ENCODE measurements around the gene RIMBP2. TPM values are rescaled to one million over a fixed set of nuclear protein-coding genes. Genes with fewer than 3 reads are reported as not detected.

RIMBP2 gene
- polyA plus RNA-seq, 1 of the 3 experiments (the other 2 are of a cell fraction): 0.90 TPM

DNA sequence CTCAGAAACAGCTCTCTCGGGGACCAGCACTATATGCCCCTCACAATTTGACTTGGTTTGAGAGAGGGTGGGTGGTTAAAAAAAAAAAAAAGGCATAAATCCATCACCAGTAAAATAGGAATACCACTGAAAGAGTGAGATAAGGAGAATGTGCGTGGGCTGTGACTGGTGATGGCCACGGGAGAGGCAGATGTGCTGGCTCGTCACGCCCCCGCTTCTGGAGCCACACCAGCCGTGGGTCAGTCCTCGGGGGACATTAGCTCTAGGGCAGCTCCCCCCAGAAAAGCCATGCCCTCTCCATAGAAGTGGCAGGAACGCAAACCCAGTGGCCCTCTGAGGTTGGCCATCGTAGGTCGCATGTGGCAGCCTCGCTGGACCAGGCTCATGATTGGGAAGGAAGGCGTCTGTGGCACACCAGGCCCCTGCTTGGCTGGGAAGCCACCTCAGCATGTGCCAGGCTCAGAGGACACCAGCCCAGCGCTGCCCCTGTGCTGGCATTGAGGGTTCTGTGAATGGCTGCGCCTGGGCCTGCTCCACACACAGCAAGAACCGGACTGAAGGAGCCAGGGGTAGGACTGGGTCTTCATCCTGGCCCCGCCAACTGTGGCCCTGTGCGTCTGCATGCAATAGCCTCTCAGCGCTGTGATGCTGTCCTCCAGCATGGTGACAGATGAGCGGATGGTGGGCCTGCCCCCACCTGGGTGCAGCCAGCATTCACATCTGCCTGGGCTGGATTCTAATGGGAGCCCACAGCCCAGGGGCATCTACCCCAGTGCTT, 267.9 kb downstream of the RIMBP2 start:
- Histone ChIP-seq H2AFZ (ENCODE audit: low read depth) (no peak overlapping the region), H3K27ac (ENCODE audit: low read depth in 2 of 2, low read length in 1 of 2) (no peak overlapping the region; a peak in 1 of 4 replicates), H3K9me2 (no peaks in the 10 kb centered on the region), H3F3A (replicated peaks; ENCODE audit: insufficient read depth) (no peaks in the 10 kb centered on the region), H3K4me1 (ENCODE audit: control insufficient read depth in 1 of 2, insufficient read depth in 2 of 2, low read depth in 1 of 2, low read length in 1 of 2) (no peaks in the 10 kb centered on the region), H3K27me3 (ENCODE audit: insufficient read depth) (no peaks in the 10 kb centered on the region), H3K36me3 (replicated peaks in 1 of 2; ENCODE audit: control insufficient read depth in 1 of 2, insufficient read depth in 2 of 2, low read length in 1 of 2) (peaks cover 0 to 4% of the 10 kb centered on the region in 2 experiments), H3K4me3 (ENCODE audit: low read depth in 2 of 2, low read length in 1 of 2) (no peak overlapping the region), H4K20me1 (ENCODE audit: insufficient read depth) (no peaks in the 10 kb centered on the region), H3K9ac (no peak overlapping the region), H3K79me2 (ENCODE audit: insufficient read depth) (no peaks in the 10 kb centered on the region), H3K4me2 (no peak overlapping the region), H3K9me3 (no peaks in the 10 kb centered on the region)
- WGBS (ENCODE audit: low lambda C conversion rate): 51% methylated on average over 11 of the region's 20 CpGs
- TF ChIP-seq, protein P1, sequence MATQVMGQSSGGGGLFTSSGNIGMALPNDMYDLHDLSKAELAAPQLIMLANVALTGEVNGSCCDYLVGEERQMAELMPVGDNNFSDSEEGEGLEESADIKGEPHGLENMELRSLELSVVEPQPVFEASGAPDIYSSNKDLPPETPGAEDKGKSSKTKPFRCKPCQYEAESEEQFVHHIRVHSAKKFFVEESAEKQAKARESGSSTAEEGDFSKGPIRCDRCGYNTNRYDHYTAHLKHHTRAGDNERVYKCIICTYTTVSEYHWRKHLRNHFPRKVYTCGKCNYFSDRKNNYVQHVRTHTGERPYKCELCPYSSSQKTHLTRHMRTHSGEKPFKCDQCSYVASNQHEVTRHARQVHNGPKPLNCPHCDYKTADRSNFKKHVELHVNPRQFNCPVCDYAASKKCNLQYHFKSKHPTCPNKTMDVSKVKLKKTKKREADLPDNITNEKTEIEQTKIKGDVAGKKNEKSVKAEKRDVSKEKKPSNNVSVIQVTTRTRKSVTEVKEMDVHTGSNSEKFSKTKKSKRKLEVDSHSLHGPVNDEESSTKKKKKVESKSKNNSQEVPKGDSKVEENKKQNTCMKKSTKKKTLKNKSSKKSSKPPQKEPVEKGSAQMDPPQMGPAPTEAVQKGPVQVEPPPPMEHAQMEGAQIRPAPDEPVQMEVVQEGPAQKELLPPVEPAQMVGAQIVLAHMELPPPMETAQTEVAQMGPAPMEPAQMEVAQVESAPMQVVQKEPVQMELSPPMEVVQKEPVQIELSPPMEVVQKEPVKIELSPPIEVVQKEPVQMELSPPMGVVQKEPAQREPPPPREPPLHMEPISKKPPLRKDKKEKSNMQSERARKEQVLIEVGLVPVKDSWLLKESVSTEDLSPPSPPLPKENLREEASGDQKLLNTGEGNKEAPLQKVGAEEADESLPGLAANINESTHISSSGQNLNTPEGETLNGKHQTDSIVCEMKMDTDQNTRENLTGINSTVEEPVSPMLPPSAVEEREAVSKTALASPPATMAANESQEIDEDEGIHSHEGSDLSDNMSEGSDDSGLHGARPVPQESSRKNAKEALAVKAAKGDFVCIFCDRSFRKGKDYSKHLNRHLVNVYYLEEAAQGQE (IDR thresholded peaks at IDR 0.05; ENCODE audit: low read depth, low read length): no peak
- TF ChIP-seq JUND (IDR thresholded peaks at IDR 0.05) (no peak), GABPA (IDR thresholded peaks at IDR 0.05; ENCODE audit: low read depth) (no peak), FOSL2 (IDR thresholded peaks at IDR 0.05; ENCODE audit: borderline replicate concordance, low read depth) (no peak), TEAD4 (IDR thresholded peaks at IDR 0.05; ENCODE audit: borderline replicate concordance, insufficient read depth) (no peak), YY1 (IDR thresholded peaks at IDR 0.05; ENCODE audit: low read depth) (no peak), GATA2 (CRISPR knock-in tag; IDR thresholded peaks at IDR 0.05) (no peak)
- ChIA-PET CTCF (interaction anchor here (0.8 kb wide), 1 partner anchor 51 kb away, joined by 3 read pairs; no protein-coding TSS in a partner anchor), POLR2A (no interaction called here)
- DNase-seq: no peak

DNA sequence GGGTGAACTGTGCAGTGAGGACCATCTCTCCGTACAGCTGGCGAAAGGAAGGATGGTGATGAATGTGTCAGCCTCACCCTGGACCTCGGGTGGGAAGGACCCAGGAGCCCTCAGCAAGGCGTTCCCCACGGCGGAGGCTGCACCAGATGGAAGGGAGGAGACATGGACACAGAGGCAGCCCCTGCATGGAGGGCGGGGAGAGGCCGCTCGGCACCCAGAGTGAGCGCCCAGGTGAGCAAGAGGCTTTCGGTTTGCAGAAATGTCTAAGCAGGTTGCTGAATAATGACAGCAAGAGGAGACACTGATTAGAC, 268.5 kb downstream of the RIMBP2 start:
- Histone ChIP-seq H3K79me2 (ENCODE audit: insufficient read depth) (no peaks in the 10 kb centered on the region), H3K4me2 (no peak overlapping the region), H3K9me2 (no peaks in the 10 kb centered on the region), H3K4me3 (ENCODE audit: low read depth in 2 of 2, low read length in 1 of 2) (no peak overlapping the region), H3K27ac (ENCODE audit: low read depth in 2 of 2, low read length in 1 of 2) (no peak overlapping the region; a peak in 1 of 4 replicates), H3K9ac (no peak overlapping the region), H3K27me3 (ENCODE audit: insufficient read depth) (no peaks in the 10 kb centered on the region), H3K36me3 (replicated peaks in 1 of 2; ENCODE audit: control insufficient read depth in 1 of 2, insufficient read depth in 2 of 2, low read length in 1 of 2) (peaks cover 0 to 4% of the 10 kb centered on the region in 2 experiments), H2AFZ (ENCODE audit: low read depth) (no peak overlapping the region), H3F3A (replicated peaks; ENCODE audit: insufficient read depth) (no peaks in the 10 kb centered on the region), H3K9me3 (no peaks in the 10 kb centered on the region), H3K4me1 (ENCODE audit: control insufficient read depth in 1 of 2, insufficient read depth in 2 of 2, low read depth in 1 of 2, low read length in 1 of 2) (no peaks in the 10 kb centered on the region), H4K20me1 (ENCODE audit: insufficient read depth) (no peaks in the 10 kb centered on the region)
- ChIA-PET CTCF (interaction anchor here (0.8 to 1.6 kb wide), 2 partner anchors 50 to 305 kb away, joined by 3 read pairs; no protein-coding TSS in a partner anchor), POLR2A (no interaction called here)
- TF ChIP-seq, protein P2, sequence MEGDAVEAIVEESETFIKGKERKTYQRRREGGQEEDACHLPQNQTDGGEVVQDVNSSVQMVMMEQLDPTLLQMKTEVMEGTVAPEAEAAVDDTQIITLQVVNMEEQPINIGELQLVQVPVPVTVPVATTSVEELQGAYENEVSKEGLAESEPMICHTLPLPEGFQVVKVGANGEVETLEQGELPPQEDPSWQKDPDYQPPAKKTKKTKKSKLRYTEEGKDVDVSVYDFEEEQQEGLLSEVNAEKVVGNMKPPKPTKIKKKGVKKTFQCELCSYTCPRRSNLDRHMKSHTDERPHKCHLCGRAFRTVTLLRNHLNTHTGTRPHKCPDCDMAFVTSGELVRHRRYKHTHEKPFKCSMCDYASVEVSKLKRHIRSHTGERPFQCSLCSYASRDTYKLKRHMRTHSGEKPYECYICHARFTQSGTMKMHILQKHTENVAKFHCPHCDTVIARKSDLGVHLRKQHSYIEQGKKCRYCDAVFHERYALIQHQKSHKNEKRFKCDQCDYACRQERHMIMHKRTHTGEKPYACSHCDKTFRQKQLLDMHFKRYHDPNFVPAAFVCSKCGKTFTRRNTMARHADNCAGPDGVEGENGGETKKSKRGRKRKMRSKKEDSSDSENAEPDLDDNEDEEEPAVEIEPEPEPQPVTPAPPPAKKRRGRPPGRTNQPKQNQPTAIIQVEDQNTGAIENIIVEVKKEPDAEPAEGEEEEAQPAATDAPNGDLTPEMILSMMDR (IDR thresholded peaks at IDR 0.05): no peak
- no peak for TF ChIP-seq RFX5 (IDR thresholded peaks at IDR 0.05; ENCODE audit: low read length)
- TF ChIP-seq, protein P1 (IDR thresholded peaks at IDR 0.05; ENCODE audit: low read depth, low read length): no peak
- no peak for TF ChIP-seq FOXM1 (IDR thresholded peaks at IDR 0.05; ENCODE audit: low read depth)
- TF ChIP-seq, protein P3, sequence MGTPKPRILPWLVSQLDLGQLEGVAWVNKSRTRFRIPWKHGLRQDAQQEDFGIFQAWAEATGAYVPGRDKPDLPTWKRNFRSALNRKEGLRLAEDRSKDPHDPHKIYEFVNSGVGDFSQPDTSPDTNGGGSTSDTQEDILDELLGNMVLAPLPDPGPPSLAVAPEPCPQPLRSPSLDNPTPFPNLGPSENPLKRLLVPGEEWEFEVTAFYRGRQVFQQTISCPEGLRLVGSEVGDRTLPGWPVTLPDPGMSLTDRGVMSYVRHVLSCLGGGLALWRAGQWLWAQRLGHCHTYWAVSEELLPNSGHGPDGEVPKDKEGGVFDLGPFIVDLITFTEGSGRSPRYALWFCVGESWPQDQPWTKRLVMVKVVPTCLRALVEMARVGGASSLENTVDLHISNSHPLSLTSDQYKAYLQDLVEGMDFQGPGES (IDR thresholded peaks at IDR 0.05; ENCODE audit: low read depth, low read length): no peak
- TF ChIP-seq SMC3 (IDR thresholded peaks at IDR 0.05; ENCODE audit: low read depth, low read length): no peak
- no peak for TF ChIP-seq NFIC (IDR thresholded peaks at IDR 0.05; ENCODE audit: borderline replicate concordance)
- TF ChIP-seq, protein P4, sequence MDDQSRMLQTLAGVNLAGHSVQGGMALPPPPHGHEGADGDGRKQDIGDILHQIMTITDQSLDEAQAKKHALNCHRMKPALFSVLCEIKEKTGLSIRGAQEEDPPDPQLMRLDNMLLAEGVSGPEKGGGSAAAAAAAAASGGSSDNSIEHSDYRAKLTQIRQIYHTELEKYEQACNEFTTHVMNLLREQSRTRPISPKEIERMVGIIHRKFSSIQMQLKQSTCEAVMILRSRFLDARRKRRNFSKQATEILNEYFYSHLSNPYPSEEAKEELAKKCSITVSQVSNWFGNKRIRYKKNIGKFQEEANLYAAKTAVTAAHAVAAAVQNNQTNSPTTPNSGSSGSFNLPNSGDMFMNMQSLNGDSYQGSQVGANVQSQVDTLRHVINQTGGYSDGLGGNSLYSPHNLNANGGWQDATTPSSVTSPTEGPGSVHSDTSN (IDR thresholded peaks at IDR 0.05): no peak
- DNase-seq: no peak
- 56% methylated on average over 11 of the region's 11 CpGs for WGBS (ENCODE audit: low lambda C conversion rate)

All from SK-N-SH (cell line).